ENCODE measurements around the gene RNF166. TPM values are rescaled to one million over a fixed set of nuclear protein-coding genes. Genes with fewer than 3 reads are reported as not detected.

RNF166 gene
- total and polyA plus RNA-seq, 2 donors (not counting 3 experiments of a cell fraction or from before 2014, with no cell fraction given): 27.6 to 38.8 TPM

- H3K27me3 ChIP-seq (ENCODE audit: control insufficient read depth in 2 of 2, insufficient read depth in 2 of 2, low read length in 2 of 2): no peaks in the 10 kb centered on the region
- no peak overlapping the region for H3K4me2 ChIP-seq (ENCODE audit: insufficient read depth, low read length)
- no peak overlapping the region for H3K4me3 ChIP-seq (replicated peaks in 1 of 3; ENCODE audit: insufficient read depth in 1 of 3, low read depth in 1 of 3, low read length in 3 of 3)
- POLR2A ChIA-PET: no interaction called here
- FAIRE-seq: peak; percentile 4
- BruUV-seq (replicated peaks): no TSS peak
- H3K79me2 ChIP-seq (ENCODE audit: control insufficient read depth, insufficient read depth, low read length): peaks cover 20% of the 10 kb centered on the region
- H3K9me1 ChIP-seq (replicated peaks; ENCODE audit: control insufficient read depth, extremely low read depth, insufficient read depth, low read length): no peaks in the 10 kb centered on the region
- CTCF ChIA-PET: interaction anchor here (1.2 to 1.8 kb wide), 3 partner anchors 10 to 39 kb away, joined by 3 to 8 read pairs (median 5); no protein-coding TSS in a partner anchor
- DNase-seq (ENCODE audit: low read depth, low spot score): no peak
- no peaks in the 10 kb centered on the region for H4K20me1 ChIP-seq (replicated peaks; ENCODE audit: control insufficient read depth, extremely low read depth, insufficient read depth, low read length)
- no peaks in the 10 kb centered on the region for H3K36me3 ChIP-seq (ENCODE audit: control insufficient read depth in 2 of 2, extremely low read depth in 1 of 2, insufficient read depth in 2 of 2, low read length in 2 of 2)
- no peak overlapping the region for H3K9ac ChIP-seq (replicated peaks; ENCODE audit: extremely low read depth, insufficient read depth, low read length)
- no peak overlapping the region for H3K27ac ChIP-seq (ENCODE audit: insufficient read depth, low read depth, low read length)
- TF ChIP-seq, protein P1, sequence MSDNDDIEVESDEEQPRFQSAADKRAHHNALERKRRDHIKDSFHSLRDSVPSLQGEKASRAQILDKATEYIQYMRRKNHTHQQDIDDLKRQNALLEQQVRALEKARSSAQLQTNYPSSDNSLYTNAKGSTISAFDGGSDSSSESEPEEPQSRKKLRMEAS (IDR thresholded peaks at IDR 0.05; ENCODE audit: insufficient read depth, insufficient read length): no peak
- TF ChIP-seq JUN (IDR thresholded peaks at IDR 0.05; ENCODE audit: borderline replicate concordance, insufficient read depth, insufficient read length, low read depth) (no peak), POLR2A (IDR thresholded peaks at IDR 0.05; ENCODE audit: low read depth, low read length) (no peak), POLR2AphosphoS5 (IDR thresholded peaks at IDR 0.05; ENCODE audit: insufficient read depth, low read depth, low read length) (no peak), MYC (IDR thresholded peaks at IDR 0.05; ENCODE audit: low read depth, low read length) (no peak), CTCF (IDR thresholded peaks at IDR 0.05; ENCODE audit: extremely low read depth in 1 of 2, insufficient read depth in 1 of 2, low read depth in 1 of 2, low read length in 2 of 2) (no peak), EZH2 (IDR thresholded peaks at IDR 0.05; ENCODE audit: borderline replicate concordance, low read depth, low read length, severe bottlenecking) (no peak), FOS (IDR thresholded peaks at IDR 0.05; ENCODE audit: borderline replicate concordance, insufficient read depth, low read length) (no peak), GATA2 (IDR thresholded peaks at IDR 0.05; ENCODE audit: insufficient read depth, insufficient read length, low read depth, low read length) (no peak)
- no peaks in the 10 kb centered on the region for H3K9me3 ChIP-seq (replicated peaks; ENCODE audit: control insufficient read depth, insufficient read depth, low read length)
- intact Hi-C loops (cut with micrococcal nuclease): no loop called here
- dilution Hi-C loops (cut with MboI; ENCODE audit: extremely low pct_ligation_motif_present, low sequenced_read_pairs): no loop called here
- peaks cover 20% of the 10 kb centered on the region for H3K4me1 ChIP-seq (ENCODE audit: control insufficient read depth, extremely low read depth, insufficient read depth, low read length)
- H2AFZ ChIP-seq (ENCODE audit: low read depth, low read length): no peak overlapping the region
Observed at GRCh38 chr16:88665570-88665969, 40.6 kb downstream of the RNF166 start.

All from endothelial cell of umbilical vein (primary cell).